Measurements from ENCODE around the gene ATRN.
"Not testable (repeated sequence)": the region's sequence is repeated elsewhere in the genome, so short reads cannot be mapped to it uniquely, and the experiment has no call there.

Gene ATRN

DNA sequence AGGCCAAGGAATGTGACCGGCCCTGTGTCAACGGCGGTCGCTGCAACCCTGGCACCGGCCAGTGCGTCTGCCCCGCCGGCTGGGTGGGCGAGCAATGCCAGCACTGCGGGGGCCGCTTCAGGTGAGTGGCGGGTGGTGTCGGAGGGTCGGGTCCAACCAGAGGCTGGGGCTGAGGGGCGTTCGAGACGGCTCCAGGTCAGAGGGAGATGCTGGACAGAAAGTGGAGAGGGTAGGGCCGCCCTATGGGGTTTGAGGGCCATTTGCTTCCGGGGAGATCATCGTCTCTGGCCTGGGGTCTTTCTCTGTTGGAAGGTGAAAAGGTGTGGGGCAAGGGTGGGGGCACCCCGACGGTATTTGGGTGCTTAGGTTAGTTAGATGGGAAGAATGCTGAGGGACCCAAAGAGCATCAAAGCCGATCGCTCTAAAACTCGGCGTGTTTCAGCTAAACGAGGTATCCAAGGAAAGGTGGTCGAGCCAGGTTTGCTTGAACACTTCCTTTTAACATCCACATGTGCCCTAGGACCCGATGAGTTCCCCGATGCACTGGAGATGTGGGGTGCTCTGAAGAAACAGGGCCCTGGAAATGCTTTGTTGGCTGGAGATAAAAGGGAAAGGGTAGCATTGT lies 691 bp downstream of the ATRN start:
- DNase-seq = no peak

- no peak for DNase-seq
Measured at GRCh38 chr20:3472105-3472504, 1.3 kb downstream of the ATRN start.

DNA sequence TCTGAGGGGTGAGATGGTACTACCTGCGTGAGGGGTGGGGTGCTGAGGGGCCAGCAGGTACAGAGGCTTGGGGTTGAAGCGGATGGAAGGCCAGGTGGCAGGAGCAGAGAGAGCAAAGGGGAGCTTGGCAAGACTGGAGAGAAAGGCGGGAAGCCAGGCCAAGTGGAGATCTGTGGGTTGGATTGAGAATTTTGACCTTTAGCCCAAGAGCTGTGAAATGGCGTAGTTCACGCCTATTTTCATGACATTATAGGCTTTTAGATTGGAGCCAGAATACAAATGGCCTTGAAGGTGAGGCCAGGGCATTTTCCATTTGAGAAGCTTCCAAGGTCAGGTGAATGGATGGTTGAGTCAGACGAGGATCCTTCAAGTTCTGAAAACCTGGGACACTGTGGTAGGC lies 2.5 kb downstream of the ATRN start:
- no peak for DNase-seq

GRCh38 chr20:3473944-3474343 lies 3.1 kb downstream of the ATRN start:
- no peak for DNase-seq

DNA sequence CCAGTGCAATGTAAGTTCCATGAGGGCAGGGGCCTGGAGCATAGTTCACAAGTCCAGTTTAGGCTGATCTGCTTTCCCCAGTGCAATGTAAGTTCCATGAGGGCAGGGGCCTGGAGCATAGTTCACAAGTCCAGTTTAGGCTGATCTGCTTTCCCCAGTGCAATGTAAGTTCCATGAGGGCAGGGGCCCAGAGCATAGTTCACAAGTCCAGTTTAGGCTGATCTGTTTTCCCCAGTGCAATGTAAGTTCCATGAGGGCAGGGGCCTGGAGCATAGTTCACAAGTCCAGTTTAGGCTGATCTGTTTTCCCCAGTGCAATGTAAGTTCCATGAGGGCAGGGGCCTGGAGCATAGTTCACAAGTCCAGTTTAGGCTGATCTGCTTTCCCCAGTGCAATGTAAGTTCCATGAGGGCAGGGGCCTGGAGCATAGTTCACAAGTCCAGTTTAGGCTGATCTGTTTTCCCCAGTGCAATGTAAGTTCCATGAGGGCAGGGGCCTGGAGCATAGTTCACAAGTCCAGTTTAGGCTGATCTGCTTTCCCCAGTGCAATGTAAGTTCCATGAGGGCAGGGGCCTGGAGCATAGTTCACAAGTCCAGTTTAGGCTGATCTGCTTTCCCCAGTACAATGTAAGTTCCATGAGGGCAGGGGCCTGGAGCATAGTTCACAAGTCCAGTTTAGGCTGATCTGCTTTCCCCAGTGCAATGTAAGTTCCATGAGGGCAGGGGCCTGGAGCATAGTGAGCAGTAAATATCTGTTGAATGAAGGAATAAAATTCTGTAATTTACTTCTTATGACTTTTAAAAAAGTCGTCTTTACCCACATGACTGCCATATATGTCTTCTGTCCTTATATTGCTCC lies 6.4 kb downstream of the ATRN start:
- not testable (repeated sequence) for DNase-seq

GRCh38 chr20:3477861-3478544 lies 7.2 kb downstream of the ATRN start:
- DNase-seq = no peak

GRCh38 chr20:3479025-3479424 lies 8.2 kb downstream of the ATRN start:
- DNase-seq = no peak

DNA sequence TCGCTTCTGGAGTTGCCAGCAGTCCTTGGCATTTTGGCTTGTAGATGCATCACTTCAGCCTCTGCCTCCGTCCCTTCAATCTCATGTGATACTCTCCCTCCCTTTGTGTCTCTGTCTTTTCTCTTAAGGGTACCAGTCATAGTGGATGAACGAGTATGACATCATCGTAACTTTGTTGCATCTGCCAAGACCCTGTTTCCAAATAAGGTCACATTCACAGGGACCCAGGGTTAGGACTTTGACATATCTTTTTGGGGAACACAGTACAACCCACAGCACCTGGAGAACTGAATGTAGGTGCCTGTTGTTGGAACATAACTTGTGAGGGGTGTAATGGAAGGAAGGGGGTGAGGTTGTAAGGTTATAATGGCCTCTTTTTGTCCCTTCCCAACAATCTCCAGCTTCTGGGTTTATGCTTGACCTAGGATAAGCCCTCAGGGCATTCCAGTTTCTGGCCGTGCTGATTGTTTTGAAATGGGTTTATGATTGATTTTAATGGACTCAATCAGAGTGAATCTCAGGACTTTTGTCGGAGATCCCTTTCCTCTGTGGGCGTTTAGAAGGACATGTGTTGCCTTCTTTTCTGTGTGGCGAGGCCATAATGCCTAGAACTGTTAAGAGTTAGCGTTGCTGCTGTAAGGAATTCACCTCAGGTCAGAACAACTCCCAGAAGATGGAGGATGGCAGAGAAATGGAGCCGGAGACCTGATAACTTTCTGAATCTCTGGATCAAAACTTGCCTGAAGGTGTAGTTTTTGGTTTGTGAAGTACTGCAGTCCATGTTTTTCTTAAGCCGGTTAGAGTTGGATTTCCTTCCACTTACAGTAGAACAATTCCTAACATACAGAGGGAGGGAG lies 9.2 kb downstream of the ATRN start:
- no peak for DNase-seq

GRCh38 chr20:3483309-3483708 lies 12.5 kb downstream of the ATRN start:
- no peak for DNase-seq

GRCh38 chr20:3483784-3484183 lies 13.0 kb downstream of the ATRN start:
- DNase-seq = no peak

DNA sequence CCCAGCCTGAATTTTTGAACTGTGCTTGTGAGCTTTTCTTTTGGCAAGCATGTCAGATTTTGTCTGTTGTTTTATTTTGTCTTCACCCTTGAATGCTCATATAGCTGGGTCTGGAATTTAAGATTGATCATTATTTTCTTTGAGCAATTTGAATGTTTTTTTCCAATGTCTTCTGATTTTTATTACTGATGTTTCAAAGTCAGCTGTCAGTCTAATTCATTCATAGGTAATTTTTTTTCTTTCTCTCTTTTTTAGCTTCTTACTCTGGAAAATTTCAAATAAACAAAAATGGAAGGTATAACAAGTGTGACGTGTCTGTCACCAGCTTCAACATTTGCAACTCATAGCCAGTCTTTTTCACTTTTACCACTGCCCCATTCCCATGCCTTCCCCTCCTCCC lies 15.1 kb downstream of the ATRN start:
- no peak for DNase-seq

- no peak for DNase-seq
Measured at GRCh38 chr20:3486850-3487249, 16.0 kb downstream of the ATRN start.

GRCh38 chr20:3492669-3493068 lies 21.9 kb downstream of the ATRN start:
- DNase-seq = no peak

DNA sequence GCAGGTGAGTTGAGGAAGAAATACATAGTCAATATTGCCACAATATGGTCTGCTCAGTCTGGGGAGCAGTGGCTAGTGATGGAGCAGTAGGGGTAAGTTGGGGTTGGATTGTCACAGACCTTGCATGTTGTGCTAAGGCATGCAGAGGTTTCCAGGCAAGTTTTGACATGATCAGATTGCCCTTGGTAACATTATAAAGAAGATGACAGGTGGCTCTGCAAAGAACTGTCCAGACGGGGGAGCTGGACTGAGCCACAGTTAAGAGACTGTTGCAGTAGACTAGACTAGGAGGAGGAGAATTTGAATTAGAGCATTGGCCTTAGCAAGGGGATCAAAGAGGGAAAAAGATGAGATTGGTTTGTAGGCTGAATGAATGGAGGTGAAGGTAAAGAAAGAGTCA lies 23.4 kb downstream of the ATRN start:
- no peak for DNase-seq

- DNase-seq = no peak
Measured at GRCh38 chr20:3502878-3503277, 32.1 kb downstream of the ATRN start.

- DNase-seq = no peak
Measured at GRCh38 chr20:3505148-3505547, 34.3 kb downstream of the ATRN start.

DNA sequence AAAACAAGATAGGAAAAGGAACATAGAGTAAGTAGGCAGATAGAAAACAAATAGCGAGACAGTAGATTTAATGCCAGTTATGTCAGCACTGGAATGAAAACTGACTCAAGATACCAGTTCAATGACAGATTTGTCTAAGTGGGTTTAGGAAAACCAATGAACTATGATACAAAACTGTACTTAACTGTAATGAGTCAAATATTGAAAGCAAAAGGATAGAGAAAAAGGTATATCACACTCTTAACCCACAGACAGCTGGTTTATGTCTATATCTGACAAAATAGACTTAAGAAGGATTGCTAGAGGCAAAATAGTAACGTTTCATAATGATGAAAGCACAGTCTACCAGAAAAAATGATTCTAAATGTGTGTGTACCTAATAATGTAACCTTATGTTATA lies 38.2 kb downstream of the ATRN start:
- no peak for DNase-seq

DNA sequence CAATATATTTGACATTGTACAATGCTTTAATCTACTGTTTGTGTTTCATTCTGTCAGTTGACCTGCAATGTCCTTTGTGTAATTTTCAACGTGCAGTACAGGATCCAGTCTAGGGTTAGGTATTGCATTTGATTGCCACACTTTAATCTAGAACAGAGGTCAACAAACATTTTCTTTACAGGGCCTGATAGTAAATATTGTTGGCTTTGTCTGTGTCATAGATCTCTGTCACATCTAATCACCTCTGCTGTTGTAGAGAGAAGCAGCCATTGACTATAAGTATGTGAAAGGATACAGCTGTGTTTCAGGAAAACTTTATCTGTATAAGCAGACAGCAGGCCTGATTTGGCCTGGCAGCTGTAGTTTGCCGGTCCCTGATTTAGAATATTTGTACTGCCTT lies 39.3 kb downstream of the ATRN start:
- no peak for DNase-seq

GRCh38 chr20:3512239-3512638 lies 41.4 kb downstream of the ATRN start:
- not testable (repeated sequence) for DNase-seq

GRCh38 chr20:3514012-3514642 lies 43.3 kb downstream of the ATRN start:
- no peak for DNase-seq

DNA sequence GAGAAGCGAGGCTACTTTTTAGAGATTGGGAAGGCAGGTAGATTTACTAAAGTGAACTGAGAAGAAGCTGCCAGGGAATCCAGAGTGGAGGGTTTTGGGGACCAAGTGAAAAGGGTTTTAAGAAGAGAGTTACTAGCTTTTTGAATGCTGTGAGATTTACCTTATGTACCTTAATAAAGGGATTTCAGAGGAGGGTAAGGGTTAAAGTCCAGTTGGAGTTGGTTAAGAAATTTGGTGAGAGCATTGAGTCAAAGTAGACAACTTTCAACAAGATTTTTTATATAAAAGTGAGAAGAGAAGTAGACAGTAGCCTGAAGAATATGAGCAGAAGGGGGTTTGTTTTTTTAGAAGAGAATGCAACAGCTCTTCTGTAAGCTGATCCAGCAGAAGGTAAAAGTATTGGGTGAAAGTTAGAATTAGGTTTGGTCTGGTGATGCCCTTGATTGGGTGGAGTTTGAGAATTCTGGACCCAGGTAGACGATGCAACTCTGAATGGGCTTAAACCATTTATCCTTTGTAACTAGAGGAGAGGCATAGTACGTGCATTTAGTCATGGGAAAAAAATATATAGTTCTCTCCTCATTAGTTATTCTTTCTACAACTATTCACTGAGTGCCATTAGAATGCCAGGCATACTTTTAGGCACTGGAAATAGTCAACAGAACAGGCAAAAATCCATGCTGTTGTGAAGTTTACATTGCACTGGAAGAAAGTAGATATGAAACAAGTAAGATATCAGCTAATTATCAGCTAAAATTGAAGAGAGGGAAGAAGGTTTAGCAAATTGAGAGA lies 44.8 kb downstream of the ATRN start:
- peak; percentile 5 for DNase-seq

All from fibroblast of skin of right quadriceps (primary cell).